Keratinocyte (primary cell): ENCODE results near the gene TMED10. TPM values are rescaled to one million over a fixed set of nuclear protein-coding genes. Genes with fewer than 3 reads are reported as not detected.

ENCODE experiments used
- DNase-seq: peaks from one replicate; pipeline ENCODE4 v3.0.0-alpha.2; 2011; ENCODE audit warnings: low read depth, missing footprints, low spot score
- FAIRE-seq: peaks from 2 replicates; lab custom pipeline; 2011; peaks lifted over from hg19 to GRCh38; lab: Jason Lieb, UNC
- H2AFZ ChIP-seq: 2 replicates; pipeline ENCODE4 v1.6.0; 2012; ENCODE audit warnings: low read length, control low read depth, inconsistent platforms; ENCODE audit not compliant: control insufficient read depth
- H3K27ac ChIP-seq: 2 replicates; pipeline ENCODE4 v1.5.1; 2011; ENCODE audit warnings: low read length; ENCODE audit not compliant: control insufficient read depth, insufficient read depth
- H3K27me3 ChIP-seq: 3 replicates; pipeline ENCODE4 v1.6.0; 2011; ENCODE audit warnings: low read length; ENCODE audit not compliant: control insufficient read depth, insufficient read depth; ENCODE audit errors: extremely low read depth
- H3K36me3 ChIP-seq, 2 experiments: 2 replicates in 1 of 2; 3 replicates in 1 of 2; pipeline ENCODE4 v1.5.1; 2011; ENCODE audit warnings: low read length in 2 of 2, mild to moderate bottlenecking in 1 of 2; ENCODE audit not compliant: control insufficient read depth in 2 of 2, insufficient read depth in 2 of 2; ENCODE audit errors: extremely low read depth in 1 of 2
- H3K4me1 ChIP-seq: 3 replicates; pipeline ENCODE4 v1.5.1; 2011; ENCODE audit warnings: low read length; ENCODE audit not compliant: control insufficient read depth, insufficient read depth; ENCODE audit errors: extremely low read depth
- H3K4me2 ChIP-seq: 3 replicates; pipeline ENCODE4 v1.6.0; 2011; ENCODE audit warnings: low read depth, low read length; ENCODE audit not compliant: control insufficient read depth, insufficient read depth; ENCODE audit errors: extremely low read depth
- H3K4me3 ChIP-seq, 3 experiments: fragments of 200-600 bp in 1 of 3; sonication (generic) in 1 of 3; 2 replicates in 2 of 3; 3 replicates in 1 of 3; pipeline ENCODE4 v1.5.1; 2011 to 2016; ENCODE audit warnings: low read length in 3 of 3, mild to moderate bottlenecking in 3 of 3, control low read depth in 2 of 3, inconsistent platforms in 1 of 3, low read depth in 1 of 3, mixed read lengths in 1 of 3, mixed run types in 1 of 3, moderate library complexity in 1 of 3; ENCODE audit not compliant: control insufficient read depth in 2 of 3, insufficient read depth in 2 of 3; ENCODE audit errors: extremely low read depth in 1 of 3
- H3K79me2 ChIP-seq: 2 replicates; pipeline ENCODE4 v1.6.0; 2012; ENCODE audit warnings: low read length; ENCODE audit not compliant: control insufficient read depth, insufficient read depth
- H3K9ac ChIP-seq: 3 replicates; pipeline ENCODE4 v1.6.0; 2011; ENCODE audit warnings: low read length; ENCODE audit not compliant: control insufficient read depth, insufficient read depth; ENCODE audit errors: extremely low read depth
- H3K9me1 ChIP-seq: 3 replicates; pipeline ENCODE4 v1.6.0; 2011; ENCODE audit warnings: low read length; ENCODE audit not compliant: control insufficient read depth, insufficient read depth; ENCODE audit errors: extremely low read depth
- H3K9me3 ChIP-seq: 2 replicates; pipeline ENCODE4 v1.5.1; 2012; ENCODE audit warnings: low read depth, low read length; ENCODE audit not compliant: control insufficient read depth
- H4K20me1 ChIP-seq: 3 replicates; pipeline ENCODE4 v1.6.0; 2011; ENCODE audit warnings: low read length; ENCODE audit not compliant: control insufficient read depth, insufficient read depth; ENCODE audit errors: extremely low read depth
- EZH2 ChIP-seq: IDR thresholded peaks from one replicate; pipeline ENCODE4 v1.6.1; 2012; ENCODE audit warnings: inconsistent platforms, mild to moderate bottlenecking, low read length, moderate library complexity
- dilution Hi-C: fragments of 300-500 bp; cut with MboI; formaldehyde crosslinking; loops from one replicate; pipeline ENCODE4 v1.7.0; 2020; ENCODE audit warnings: low sequenced_read_pairs; ENCODE audit not compliant: extremely low pct_ligation_motif_present
- polyA plus RNA-seq, 5 experiments: library from polyadenylated mRNA; depleted of rRNA in 3 of 5; stranded (reverse) in 3 of 5; stranded (forward) in 1 of 5; unstranded in 1 of 5; fragments of >200 nt; gene quantifications; 1 replicate in 1 of 5; 2 replicates in 3 of 5; 3 replicates in 1 of 5; pipeline versions ENCODE4 v1.2.1 to v1.2.3, GENCODE V29; 2011 to 2012; ENCODE audit warnings: missing spikeins in 2 of 5, low read depth in 1 of 5, low replicate concordance in 1 of 5
- TF ChIP-seq, protein P1 (sequence below), 3 experiments: IDR thresholded peaks in 1 of 3; conservative IDR thresholded peaks in 1 of 3; optimal IDR thresholded peaks in 1 of 3; 2 replicates in 2 of 3; 3 replicates in 1 of 3; pipeline versions ENCODE3 to v1.5.1; 2011; ENCODE audit warnings: low read length in 3 of 3, mild to moderate bottlenecking in 3 of 3, moderate library complexity in 2 of 3, control low read depth in 1 of 3, inconsistent platforms in 1 of 3; ENCODE audit not compliant: insufficient read depth in 2 of 3; ENCODE audit errors: extremely low read depth in 1 of 3

The TMED10 gene
- polyA plus RNA-seq, 1 donor (not counting 4 experiments of a cell fraction or from before 2014, with no cell fraction given), result 428 TPM

DNA sequence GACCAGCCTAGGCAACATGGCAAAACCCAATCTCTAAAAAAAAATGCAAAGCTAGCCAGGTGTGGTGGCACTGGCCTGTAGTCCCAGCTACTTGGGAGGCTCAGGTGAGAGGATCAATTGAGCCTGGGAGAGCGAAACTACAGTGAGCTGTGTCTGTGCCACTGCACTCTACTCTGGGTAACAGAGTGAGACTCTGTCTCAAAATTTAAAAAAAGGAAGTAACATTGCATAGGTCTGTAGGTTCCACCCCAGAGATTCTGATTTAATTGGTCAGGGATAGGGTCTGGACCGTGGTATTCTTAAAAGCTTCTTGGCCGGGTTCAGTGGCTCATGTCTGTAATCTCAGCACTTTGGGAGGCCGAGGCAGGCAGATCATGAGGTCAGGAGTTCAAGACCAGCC is 80.7 kb downstream of the TMED10 start:
- no peaks in the 10 kb centered on the region for H4K20me1 ChIP-seq
- H3K79me2 ChIP-seq, result no peaks in the 10 kb centered on the region
- H3K4me2 ChIP-seq, result no peak overlapping the region
- no peak for DNase-seq
- no peaks in the 10 kb centered on the region for H3K27me3 ChIP-seq
- no peak for FAIRE-seq
- no peaks in the 10 kb centered on the region for H3K9me1 ChIP-seq
- H3K27ac ChIP-seq, result no peak overlapping the region
- no peaks in the 10 kb centered on the region for H3K4me1 ChIP-seq
- H3K36me3 ChIP-seq, result peaks cover 6 to 14% of the 10 kb centered on the region in 2 experiments
- H3K9me3 ChIP-seq, result no peaks in the 10 kb centered on the region
- H3K4me3 ChIP-seq, result no peak overlapping the region
- dilution Hi-C loops, result no loop called here
- H3K9ac ChIP-seq, result no peak overlapping the region
- H2AFZ ChIP-seq, result no peak overlapping the region
- no peak for TF ChIP-seq EZH2
- TF ChIP-seq, protein P1, sequence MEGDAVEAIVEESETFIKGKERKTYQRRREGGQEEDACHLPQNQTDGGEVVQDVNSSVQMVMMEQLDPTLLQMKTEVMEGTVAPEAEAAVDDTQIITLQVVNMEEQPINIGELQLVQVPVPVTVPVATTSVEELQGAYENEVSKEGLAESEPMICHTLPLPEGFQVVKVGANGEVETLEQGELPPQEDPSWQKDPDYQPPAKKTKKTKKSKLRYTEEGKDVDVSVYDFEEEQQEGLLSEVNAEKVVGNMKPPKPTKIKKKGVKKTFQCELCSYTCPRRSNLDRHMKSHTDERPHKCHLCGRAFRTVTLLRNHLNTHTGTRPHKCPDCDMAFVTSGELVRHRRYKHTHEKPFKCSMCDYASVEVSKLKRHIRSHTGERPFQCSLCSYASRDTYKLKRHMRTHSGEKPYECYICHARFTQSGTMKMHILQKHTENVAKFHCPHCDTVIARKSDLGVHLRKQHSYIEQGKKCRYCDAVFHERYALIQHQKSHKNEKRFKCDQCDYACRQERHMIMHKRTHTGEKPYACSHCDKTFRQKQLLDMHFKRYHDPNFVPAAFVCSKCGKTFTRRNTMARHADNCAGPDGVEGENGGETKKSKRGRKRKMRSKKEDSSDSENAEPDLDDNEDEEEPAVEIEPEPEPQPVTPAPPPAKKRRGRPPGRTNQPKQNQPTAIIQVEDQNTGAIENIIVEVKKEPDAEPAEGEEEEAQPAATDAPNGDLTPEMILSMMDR (optimal IDR thresholded peaks at IDR 0.05 in 1 of 3, IDR thresholded peaks at IDR 0.05 in 1 of 3, conservative IDR thresholded peaks at IDR 0.05 in 1 of 3; ENCODE audit: extremely low read depth in 1 of 3, insufficient read depth in 2 of 3, low read length in 3 of 3), result no peak

DNA sequence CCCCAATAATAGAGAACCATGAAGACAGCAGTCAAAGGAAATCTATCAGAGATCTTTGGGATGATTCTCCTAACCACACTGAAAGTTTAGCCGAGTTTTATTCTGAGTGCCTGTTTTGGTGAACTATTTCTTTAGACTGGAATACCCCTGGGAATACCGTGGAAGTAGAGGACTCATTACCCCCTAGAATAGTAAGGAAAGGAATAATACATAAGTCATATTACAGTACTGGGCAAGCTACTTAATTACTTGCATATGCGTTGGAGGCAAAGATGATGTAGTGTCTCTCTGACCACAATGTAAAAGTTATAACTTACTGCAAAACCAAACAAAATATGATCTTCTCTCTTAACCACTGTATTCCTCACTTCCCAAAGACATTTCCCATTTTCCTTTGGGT is 81.5 kb downstream of the TMED10 start:
- no peak overlapping the region for H2AFZ ChIP-seq
- no peak overlapping the region for H3K4me2 ChIP-seq
- no peaks in the 10 kb centered on the region for H3K9me1 ChIP-seq
- H4K20me1 ChIP-seq, result no peaks in the 10 kb centered on the region
- H3K4me3 ChIP-seq, result no peak overlapping the region
- DNase-seq (no peak), FAIRE-seq (no peak)
- dilution Hi-C loops, result no loop called here
- H3K4me1 ChIP-seq, result no peaks in the 10 kb centered on the region
- no peaks in the 10 kb centered on the region for H3K9me3 ChIP-seq
- no peak overlapping the region for H3K9ac ChIP-seq
- TF ChIP-seq, protein P1 (optimal IDR thresholded peaks at IDR 0.05 in 1 of 3, IDR thresholded peaks at IDR 0.05 in 1 of 3, conservative IDR thresholded peaks at IDR 0.05 in 1 of 3; ENCODE audit: extremely low read depth in 1 of 3, insufficient read depth in 2 of 3, low read length in 3 of 3), result no peak
- TF ChIP-seq EZH2, result no peak
- no peaks in the 10 kb centered on the region for H3K27me3 ChIP-seq
- peaks cover 6 to 14% of the 10 kb centered on the region in 2 experiments for H3K36me3 ChIP-seq
- H3K79me2 ChIP-seq, result no peaks in the 10 kb centered on the region
- no peak overlapping the region for H3K27ac ChIP-seq
